Psoas muscle (tissue), 8 donors: Measurements from ENCODE around the gene MBL2. TPM values are rescaled to one million over a fixed set of nuclear protein-coding genes. Genes with fewer than 3 reads are reported as not detected.

Experiments used
- ATAC-seq, 4 donors: fragments of 200-7000 bp; cut with Tn5 transposase; one replicate each; pipeline ENCODE4 v1.9.1; 2020; ENCODE audit warnings: moderate library complexity in 3 of 4, mild to moderate bottlenecking in 2 of 4
- DNase-seq, 2 donors: peaks; one replicate each; pipeline ENCODE4 v3.0.0-alpha.2; 2020
- H3K27ac ChIP-seq: fragments of 200-600 bp; one replicate; pipeline ENCODE4 v1.8.0; 2022
- H3K27me3 ChIP-seq, 3 donors: fragments of 200-600 bp in 1 of 3; one replicate each; pipeline versions ENCODE4 v1.6.1 to v1.8.0; 2013 to 2022; ENCODE audit warnings: low read length in 2 of 3, mild to moderate bottlenecking in 2 of 3, moderate library complexity in 1 of 3; ENCODE audit not compliant: insufficient read depth in 3 of 3
- H3K36me3 ChIP-seq, 2 donors: fragments of 200-600 bp in 1 of 2; one replicate each; pipeline versions ENCODE4 v1.6.1 to v1.8.0; 2013 to 2022; ENCODE audit warnings: low read depth in 1 of 2, mild to moderate bottlenecking in 1 of 2, moderate library complexity in 1 of 2; ENCODE audit not compliant: insufficient read depth in 1 of 2
- H3K4me1 ChIP-seq: fragments of 200-600 bp; one replicate; pipeline ENCODE4 v1.8.0; 2022
- H3K4me3 ChIP-seq: fragments of 200-600 bp; one replicate; pipeline ENCODE4 v1.8.0; 2022; ENCODE audit warnings: mild to moderate bottlenecking
- H3K9me3 ChIP-seq: fragments of 200-600 bp; one replicate; pipeline ENCODE4 v1.8.0; 2022
- WGBS, 3 donors: extraction: QIAGEN DNeasy Blood & Tissue Kit; methylation state at CpG; one replicate each; pipeline versions ENCODE4 v1.1.6 to v1.1.7; 2013; 5-methylcytosine and 5-hydroxymethylcytosine counted together
- intact Hi-C, 2 donors: fragments of 100-400 bp; cut with DNase I; formaldehyde crosslinking; loops; one replicate each; pipeline versions ENCODE4 v1.11.0 to v1.14.2; 2022
- polyA plus RNA-seq, 3 donors: library from polyadenylated mRNA; stranded (reverse); fragments of 200-250 nt; gene quantifications; one replicate each; pipeline ENCODE4 v1.2.3, GENCODE V29; 2013
- total RNA-seq, 4 donors: library from RNA; stranded (reverse); fragmentation: NEBNext Ultra II Directional in 2 of 4; extraction: Animal tissue kit (Norgen Biotek cat#: 25700) in 2 of 4; gene quantifications; one replicate each; pipeline versions ENCODE4 v1.2.1 to v1.2.4, GENCODE V29; 2021 to 2023
- TF ChIP-seq, protein P1 (sequence below): fragments of 200-600 bp; IDR thresholded peaks from one replicate; pipeline ENCODE4 v1.8.0; 2022; ENCODE audit warnings: antibody characterized with exemption
- donor health status: healthy with polysubstance abuse.
- donor health status: DM: no; HTN: no; CAD: no; lungs with moderate emphysema.
- donor health status: Bipolar disorder and iron deficiency.
- donor health status: healthy.
- donor health status: DM: yes; HTN: yes; CAD: no.
- donor health status: DM: no; HTN: no; CAD: no.
- donor health status: DM: no; HTN: no; CAD: no.
- donor health status: DM: yes; HTN: yes; CAD: no.

MBL2 gene
- total and polyA plus RNA-seq, 7 donors = not detected

DNA sequence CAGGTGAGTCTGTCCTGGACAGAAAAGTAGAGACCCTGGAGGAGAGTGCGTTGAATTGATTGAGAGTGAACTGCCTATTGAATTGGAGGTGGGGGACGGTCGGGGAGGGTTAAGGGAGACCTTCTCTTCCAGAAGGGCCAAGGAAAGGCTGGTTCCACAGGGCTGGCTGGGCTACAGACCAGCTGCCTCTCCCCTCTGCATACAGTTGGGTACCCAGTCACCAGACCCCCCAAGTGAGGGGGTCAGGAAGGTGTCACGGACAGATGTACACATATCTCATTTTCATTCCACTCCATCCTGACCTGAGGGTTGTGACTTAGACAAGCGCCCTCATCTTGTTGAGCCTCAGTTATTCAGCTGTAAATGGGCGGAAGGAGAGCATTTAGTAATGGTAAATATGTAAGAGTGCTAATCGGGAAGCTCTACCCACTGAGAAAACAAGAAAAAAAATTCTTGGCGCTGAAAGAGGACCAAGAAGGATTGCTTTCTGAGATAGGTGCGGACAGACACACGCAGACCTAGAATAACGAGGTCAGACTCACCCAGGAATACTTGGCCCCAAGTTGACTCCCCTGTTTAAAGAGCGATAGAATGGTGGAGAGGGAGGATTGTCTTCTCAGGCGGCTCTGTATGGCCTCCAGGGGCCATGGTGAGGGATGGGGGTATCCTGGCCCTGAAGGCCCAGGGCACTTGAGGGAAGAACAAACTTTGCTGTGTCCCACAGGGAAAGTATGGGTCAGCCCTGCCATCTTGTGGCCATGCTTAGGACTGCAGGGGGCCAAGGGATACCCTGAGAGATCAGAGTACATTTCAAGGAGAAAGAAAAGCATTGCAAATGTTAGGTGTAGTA, 7.2 kb upstream of the MBL2 start:
- Histone ChIP-seq H3K9me3 (no peaks in the 10 kb centered on the region), H3K4me1 (no peaks in the 10 kb centered on the region), H3K36me3 (no peaks in the 10 kb centered on the region), H3K27me3 (no peaks in the 10 kb centered on the region), H3K4me3 (no peak overlapping the region), H3K27ac (no peak overlapping the region)
- intact Hi-C loops = loop anchor here in 1 of 2 donors (5.0 kb wide), 1 partner anchor 132 kb away; no protein-coding TSS in a partner anchor
- ATAC-seq (peak; percentile 37 to 78 (median 70)), DNase-seq (peak; percentile 42 to 72)
- 73 to 77% (median 76%) methylated on average over 13 of the region's 13 CpGs for WGBS, 3 donors
- TF ChIP-seq, protein P1, sequence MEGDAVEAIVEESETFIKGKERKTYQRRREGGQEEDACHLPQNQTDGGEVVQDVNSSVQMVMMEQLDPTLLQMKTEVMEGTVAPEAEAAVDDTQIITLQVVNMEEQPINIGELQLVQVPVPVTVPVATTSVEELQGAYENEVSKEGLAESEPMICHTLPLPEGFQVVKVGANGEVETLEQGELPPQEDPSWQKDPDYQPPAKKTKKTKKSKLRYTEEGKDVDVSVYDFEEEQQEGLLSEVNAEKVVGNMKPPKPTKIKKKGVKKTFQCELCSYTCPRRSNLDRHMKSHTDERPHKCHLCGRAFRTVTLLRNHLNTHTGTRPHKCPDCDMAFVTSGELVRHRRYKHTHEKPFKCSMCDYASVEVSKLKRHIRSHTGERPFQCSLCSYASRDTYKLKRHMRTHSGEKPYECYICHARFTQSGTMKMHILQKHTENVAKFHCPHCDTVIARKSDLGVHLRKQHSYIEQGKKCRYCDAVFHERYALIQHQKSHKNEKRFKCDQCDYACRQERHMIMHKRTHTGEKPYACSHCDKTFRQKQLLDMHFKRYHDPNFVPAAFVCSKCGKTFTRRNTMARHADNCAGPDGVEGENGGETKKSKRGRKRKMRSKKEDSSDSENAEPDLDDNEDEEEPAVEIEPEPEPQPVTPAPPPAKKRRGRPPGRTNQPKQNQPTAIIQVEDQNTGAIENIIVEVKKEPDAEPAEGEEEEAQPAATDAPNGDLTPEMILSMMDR = peak; percentile 73

DNA sequence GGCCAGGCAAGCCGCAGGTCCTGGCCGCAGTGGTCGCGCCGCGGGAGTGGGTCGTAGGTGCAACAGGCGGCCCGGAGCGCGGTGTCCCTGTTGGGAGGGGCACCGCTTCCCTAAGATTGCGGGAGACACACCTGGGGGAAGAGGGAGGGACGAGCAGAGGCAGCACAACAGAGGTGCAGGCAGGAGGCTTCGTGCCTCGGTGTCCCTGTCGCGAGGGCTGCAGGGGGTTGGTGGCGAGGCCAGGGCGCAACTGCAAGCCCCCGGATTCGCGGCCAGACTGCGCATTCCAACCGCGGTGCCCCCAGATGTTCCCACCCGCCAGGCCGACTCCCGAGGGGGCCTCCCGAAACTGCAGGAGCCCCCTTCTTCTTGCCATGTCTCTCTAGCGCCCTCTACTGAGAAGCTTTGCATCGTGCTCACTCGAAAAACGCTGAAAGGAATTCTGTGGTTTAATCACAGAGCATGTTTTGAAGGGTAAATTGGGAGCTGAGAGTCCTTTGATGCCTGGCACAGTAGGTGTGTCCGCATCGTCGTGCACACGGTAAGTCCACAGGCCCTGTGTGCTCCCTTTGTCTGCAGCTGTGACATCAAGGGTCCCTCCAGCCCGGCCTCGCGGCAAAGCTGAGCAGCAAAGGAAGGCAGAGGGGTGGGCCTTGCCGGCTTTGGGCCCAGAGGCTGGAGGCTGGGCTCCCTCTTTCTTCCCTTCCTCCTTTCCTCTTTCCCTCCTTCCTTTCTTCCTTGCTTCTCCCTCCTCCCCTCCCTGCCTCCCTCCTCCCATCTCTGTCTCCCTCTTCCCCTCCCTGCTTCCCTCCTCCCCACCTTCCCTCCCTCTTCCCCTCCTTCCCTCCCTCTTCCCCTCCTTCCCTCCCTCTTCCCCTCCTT, 6.2 kb upstream of the MBL2 start:
- 22 to 40% (median 33%) methylated on average over 37 to 42 of the region's 42 CpGs for WGBS, 3 donors
- Histone ChIP-seq H3K4me3 (no peak overlapping the region), H3K27me3 (no peaks in the 10 kb centered on the region), H3K36me3 (no peaks in the 10 kb centered on the region), H3K4me1 (no peaks in the 10 kb centered on the region), H3K27ac (no peak overlapping the region), H3K9me3 (no peaks in the 10 kb centered on the region)
- intact Hi-C loops = loop anchor here in 1 of 2 donors (5.0 kb wide), 1 partner anchor 131 kb away; no protein-coding TSS in a partner anchor
- ATAC-seq (no peak), DNase-seq (no peak)
- TF ChIP-seq, protein P1 = no peak

DNA sequence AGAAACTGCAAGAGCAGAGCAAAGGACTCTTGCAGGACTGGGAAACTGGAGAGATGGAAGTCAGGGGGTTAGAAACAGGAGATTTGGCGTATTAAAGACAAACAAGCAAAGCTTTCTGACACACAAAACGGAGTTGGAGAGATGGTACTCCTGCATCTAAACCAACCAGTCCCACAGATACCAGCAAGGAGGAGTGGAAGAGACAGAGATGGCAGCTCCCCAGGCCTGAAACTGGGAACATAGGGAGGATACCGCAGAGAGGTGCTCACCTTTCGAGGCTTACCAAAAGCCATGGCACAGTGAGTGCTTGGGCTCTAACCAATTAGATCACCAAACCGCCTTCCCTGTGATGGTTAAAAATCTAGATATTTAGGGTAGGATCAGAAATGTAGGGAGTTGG, 4.8 kb upstream of the MBL2 start:
- intact Hi-C loops = loop anchor here in 1 of 2 donors (5.0 kb wide), 1 partner anchor 130 kb away; no protein-coding TSS in a partner anchor
- TF ChIP-seq, protein P1 = no peak
- WGBS, 3 donors = 60 to 87% (median 87%) methylated on average over 5 of the region's 5 CpGs

DNA sequence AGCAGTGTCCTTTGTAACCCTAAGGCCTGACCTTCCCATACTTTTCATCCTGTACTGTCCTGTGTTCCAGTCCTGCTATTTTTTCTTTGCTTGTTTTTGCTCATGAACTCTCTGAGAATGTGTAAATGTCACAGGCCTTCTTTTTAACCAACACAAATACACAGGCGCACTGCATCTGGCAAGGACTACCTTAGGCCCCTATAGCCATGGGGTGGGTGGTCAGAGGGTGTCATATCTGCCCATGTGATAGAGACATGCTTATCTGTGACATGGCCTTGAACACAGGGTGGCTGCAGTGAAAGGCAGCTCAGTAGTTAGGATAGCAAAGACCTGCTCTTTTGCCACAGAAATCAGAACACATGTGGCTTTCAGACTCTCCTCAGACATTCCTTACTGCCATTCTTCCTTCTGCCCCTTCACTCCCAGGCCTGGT, 3.9 kb upstream of the MBL2 start:
- DNase-seq = no peak
- Histone ChIP-seq H3K4me3 (no peak overlapping the region), H3K27ac (no peak overlapping the region), H3K27me3 (no peaks in the 10 kb centered on the region), H3K9me3 (no peaks in the 10 kb centered on the region), H3K36me3 (no peaks in the 10 kb centered on the region), H3K4me1 (no peaks in the 10 kb centered on the region)
- ATAC-seq = no peak
- TF ChIP-seq, protein P1 = no peak
- intact Hi-C loops = loop anchor here in 1 of 2 donors (5.0 kb wide), 1 partner anchor 129 kb away; no protein-coding TSS in a partner anchor
- WGBS, 3 donors = 0% methylated on average over 1 of the region's 1 CpG

More for the DNA sequence above, 4.8 kb upstream of the MBL2 start:
- no peaks in the 10 kb centered on the region for H3K4me1 ChIP-seq
- no peaks in the 10 kb centered on the region for H3K36me3 ChIP-seq
- H3K27ac ChIP-seq = no peak overlapping the region
- no peak for ATAC-seq
- H3K4me3 ChIP-seq = no peak overlapping the region
- no peaks in the 10 kb centered on the region for H3K9me3 ChIP-seq
- H3K27me3 ChIP-seq = no peaks in the 10 kb centered on the region
- DNase-seq = no peak
